HepG2 (cell line): ENCODE measurements around the gene CSNK2A1. TPM values are rescaled to one million over a fixed set of nuclear protein-coding genes. Genes with fewer than 3 reads are reported as not detected.

Experiments
- BHLHE40 ChIP-seq: IDR thresholded peaks from 2 replicates; pipeline ENCODE4 v1.6.1; 2011; ENCODE audit warnings: low read length, improper control_type of control experiment
- HNF4A ChIP-seq: sonication (generic); formaldehyde crosslinking; IDR thresholded peaks from 2 replicates; pipeline ENCODE4 v1.4.0; 2020; ENCODE audit warnings: missing genetic modification reagents
- KDM2A ChIP-seq: sonication (generic); formaldehyde crosslinking; IDR thresholded peaks from 2 replicates; pipeline ENCODE4 v1.4.0; 2020; ENCODE audit warnings: low read depth, missing genetic modification reagents, borderline replicate concordance
- MEF2D ChIP-seq: sonication (generic); formaldehyde crosslinking; IDR thresholded peaks from 2 replicates; pipeline ENCODE4 v1.5.1; 2020; ENCODE audit warnings: mild to moderate bottlenecking, missing genetic modification reagents
- NFIB ChIP-seq: sonication (generic); formaldehyde crosslinking; IDR thresholded peaks from 2 replicates; pipeline ENCODE4 v1.9.0; 2021; ENCODE audit warnings: missing genetic modification reagents, mild to moderate bottlenecking, borderline replicate concordance
- RBFOX2 ChIP-seq: fragments of 200-400 bp; formaldehyde crosslinking; IDR thresholded peaks from 2 replicates; pipeline ENCODE4 v1.6.1; 2017; ENCODE audit warnings: low read depth, mild to moderate bottlenecking, low read length
- THAP7 ChIP-seq: sonication (generic); formaldehyde crosslinking; IDR thresholded peaks from 2 replicates; pipeline ENCODE4 v1.8.1; 2023; ENCODE audit warnings: mild to moderate bottlenecking, missing genetic modification reagents
- ZBTB4 ChIP-seq: sonication (generic); formaldehyde crosslinking; IDR thresholded peaks from 2 replicates; pipeline ENCODE4 v1.4.0; 2020; ENCODE audit warnings: missing genetic modification reagents, mild to moderate bottlenecking, borderline replicate concordance
- ZFP41 ChIP-seq: sonication (generic); formaldehyde crosslinking; IDR thresholded peaks from 2 replicates; pipeline ENCODE4 v1.4.0; 2020; ENCODE audit warnings: mild to moderate bottlenecking, missing genetic modification reagents, borderline replicate concordance
- ZNF232 ChIP-seq: sonication (generic); formaldehyde crosslinking; IDR thresholded peaks from 2 replicates; pipeline ENCODE4 v1.4.0; 2020; ENCODE audit warnings: missing genetic modification reagents, borderline replicate concordance
- ZNF547 ChIP-seq: sonication (generic); formaldehyde crosslinking; IDR thresholded peaks from 2 replicates; pipeline ENCODE4 v1.5.1; 2020; ENCODE audit warnings: mild to moderate bottlenecking, missing genetic modification reagents
- ZNF572 ChIP-seq: sonication (generic); formaldehyde crosslinking; IDR thresholded peaks from 2 replicates; pipeline ENCODE4 v1.5.1; 2020; ENCODE audit warnings: mild to moderate bottlenecking, missing genetic modification reagents
- ZNF773 ChIP-seq: sonication (generic); formaldehyde crosslinking; IDR thresholded peaks from 2 replicates; pipeline ENCODE4 v1.4.0; 2020; ENCODE audit warnings: missing genetic modification reagents, borderline replicate concordance
- polyA plus RNA-seq, 8 experiments: library from polyadenylated mRNA; depleted of rRNA in 3 of 8; stranded (reverse) in 7 of 8; unstranded in 1 of 8; fragments of >200 nt; fragmentation: Illumina TruSeq in 4 of 8; extraction: Trizol in 4 of 8; gene quantifications; 2 replicates each; pipeline versions ENCODE4 v1.2.1 to v1.2.3, GENCODE V29; 2011 to 2016; ENCODE audit warnings: low read depth in 4 of 8, missing spikeins in 1 of 8, mixed read lengths in 1 of 8; ENCODE audit not compliant: insufficient read depth in 1 of 8
- total RNA-seq, 5 experiments: library from RNA; depleted of rRNA; stranded (reverse); fragments of >200 nt; fragmentation: Illumina TruSeq; extraction: Trizol; gene quantifications; 2 replicates each; pipeline ENCODE4 v1.2.3, GENCODE V29; 2016; ENCODE audit warnings: low read depth in 1 of 5
- TF ChIP-seq, protein P1 (sequence below): sonication (generic); formaldehyde crosslinking; IDR thresholded peaks from 2 replicates; pipeline ENCODE4 v1.5.1; 2020; ENCODE audit warnings: mild to moderate bottlenecking, missing genetic modification reagents
- TF ChIP-seq, protein P2 (sequence below): sonication (generic); formaldehyde crosslinking; IDR thresholded peaks from 2 replicates; pipeline ENCODE4 v1.5.0; 2020; ENCODE audit warnings: mild to moderate bottlenecking, missing genetic modification reagents, moderate library complexity
- TF ChIP-seq, protein P3 (sequence below), 2 experiments: sonication (generic) in 1 of 2; formaldehyde crosslinking in 1 of 2; IDR thresholded peaks; 2 replicates each; pipeline versions ENCODE4 v1.4.0 to v1.6.1; 2018 to 2020; ENCODE audit warnings: missing genetic modification reagents in 2 of 2, borderline replicate concordance in 1 of 2, low read depth in 1 of 2, mild to moderate bottlenecking in 1 of 2, missing biosample characterization in 1 of 2

CSNK2A1 gene
- total and polyA plus RNA-seq, 2 of the 13 experiments (the other 11 are each of a cell fraction or from before 2014, with no cell fraction given), result 153 to 231 TPM

DNA sequence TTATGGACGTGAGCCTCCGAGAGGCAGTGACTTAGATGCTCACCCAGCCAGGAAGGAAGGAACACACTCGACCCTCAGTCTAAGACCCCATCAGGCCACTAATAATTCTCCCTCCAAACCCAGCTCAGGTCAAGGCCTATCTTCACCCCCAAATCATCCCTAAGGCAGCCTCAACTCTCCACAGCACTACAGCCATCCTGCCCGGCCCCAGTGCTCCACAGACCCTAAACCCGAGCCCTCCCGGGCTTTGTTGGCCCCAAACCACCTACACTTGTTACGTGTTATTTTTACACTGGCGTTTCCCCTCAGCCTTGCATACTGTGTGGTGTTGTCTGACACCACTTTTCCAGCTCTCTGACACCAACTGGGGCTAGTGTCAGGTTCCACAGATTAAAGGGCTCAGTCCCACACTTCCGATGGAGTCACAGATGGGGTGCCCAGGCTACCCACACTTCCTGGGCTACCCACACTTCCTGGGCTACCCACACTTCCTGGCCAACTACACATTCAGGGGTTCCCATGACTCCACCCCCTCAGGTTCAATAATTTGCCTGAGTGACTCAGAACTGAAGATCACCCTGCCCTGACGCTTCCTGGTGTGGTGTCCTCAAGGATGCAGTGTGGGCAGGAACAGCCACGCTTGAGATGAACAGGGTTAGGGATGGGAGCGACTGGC lies 110.2 kb downstream of the CSNK2A1 start (continued):
- TF ChIP-seq MEF2D, result peak; percentile 48; the same call in 1 of the 2 replicates
- 0 out of 2 replicates have a peak, but pooled peaks have one; percentile 19 for TF ChIP-seq ZNF773 (CRISPR knock-in tag)
- TF ChIP-seq KDM2A (CRISPR knock-in tag), result peak; percentile 58; the same call in 1 of the 2 replicates
- TF ChIP-seq ZNF572 (CRISPR knock-in tag), result peak; percentile 53; the same call in 1 of the 2 replicates
- TF ChIP-seq ZBTB4, result 0 out of 2 replicates have a peak, but pooled peaks have one; percentile 11
- TF ChIP-seq, protein P1, sequence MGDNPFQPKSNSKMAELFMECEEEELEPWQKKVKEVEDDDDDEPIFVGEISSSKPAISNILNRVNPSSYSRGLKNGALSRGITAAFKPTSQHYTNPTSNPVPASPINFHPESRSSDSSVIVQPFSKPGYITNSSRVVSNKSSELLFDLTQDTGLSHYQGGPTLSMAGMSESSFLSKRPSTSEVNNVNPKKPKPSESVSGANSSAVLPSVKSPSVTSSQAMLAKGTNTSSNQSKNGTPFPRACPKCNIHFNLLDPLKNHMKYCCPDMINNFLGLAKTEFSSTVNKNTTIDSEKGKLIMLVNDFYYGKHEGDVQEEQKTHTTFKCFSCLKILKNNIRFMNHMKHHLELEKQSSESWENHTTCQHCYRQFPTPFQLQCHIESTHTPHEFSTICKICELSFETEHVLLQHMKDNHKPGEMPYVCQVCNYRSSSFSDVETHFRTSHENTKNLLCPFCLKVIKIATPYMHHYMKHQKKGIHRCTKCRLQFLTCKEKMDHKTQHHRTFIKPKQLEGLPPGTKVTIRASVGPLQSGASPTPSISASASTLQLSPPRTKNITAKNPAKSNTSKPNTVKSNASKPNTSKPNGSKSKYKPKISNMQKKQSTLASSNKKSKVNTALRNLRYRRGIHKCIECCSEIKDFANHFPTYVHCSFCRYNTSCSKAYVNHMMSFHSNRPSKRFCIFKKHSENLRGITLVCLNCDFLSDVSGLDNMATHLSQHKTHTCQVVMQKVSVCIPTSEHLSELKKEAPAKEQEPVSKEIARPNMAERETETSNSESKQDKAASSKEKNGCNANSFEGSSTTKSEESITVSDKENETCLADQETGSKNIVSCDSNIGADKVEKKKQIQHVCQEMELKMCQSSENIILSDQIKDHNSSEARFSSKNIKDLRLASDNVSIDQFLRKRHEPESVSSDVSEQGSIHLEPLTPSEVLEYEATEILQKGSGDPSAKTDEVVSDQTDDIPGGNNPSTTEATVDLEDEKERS (CRISPR knock-in tag), result 0 out of 2 replicates have a peak, but pooled peaks have one; percentile 76
- 0 out of 2 replicates have a peak, but pooled peaks have one; percentile 9 for TF ChIP-seq HNF4A (CRISPR knock-in tag)
- 0 out of 2 replicates have a peak, but pooled peaks have one; percentile 37 for TF ChIP-seq THAP7 (CRISPR knock-in tag)
- TF ChIP-seq ZNF547, result no peak
- 0 out of 2 replicates have a peak, but pooled peaks have one; percentile 26 for TF ChIP-seq BHLHE40
- TF ChIP-seq, protein P2, sequence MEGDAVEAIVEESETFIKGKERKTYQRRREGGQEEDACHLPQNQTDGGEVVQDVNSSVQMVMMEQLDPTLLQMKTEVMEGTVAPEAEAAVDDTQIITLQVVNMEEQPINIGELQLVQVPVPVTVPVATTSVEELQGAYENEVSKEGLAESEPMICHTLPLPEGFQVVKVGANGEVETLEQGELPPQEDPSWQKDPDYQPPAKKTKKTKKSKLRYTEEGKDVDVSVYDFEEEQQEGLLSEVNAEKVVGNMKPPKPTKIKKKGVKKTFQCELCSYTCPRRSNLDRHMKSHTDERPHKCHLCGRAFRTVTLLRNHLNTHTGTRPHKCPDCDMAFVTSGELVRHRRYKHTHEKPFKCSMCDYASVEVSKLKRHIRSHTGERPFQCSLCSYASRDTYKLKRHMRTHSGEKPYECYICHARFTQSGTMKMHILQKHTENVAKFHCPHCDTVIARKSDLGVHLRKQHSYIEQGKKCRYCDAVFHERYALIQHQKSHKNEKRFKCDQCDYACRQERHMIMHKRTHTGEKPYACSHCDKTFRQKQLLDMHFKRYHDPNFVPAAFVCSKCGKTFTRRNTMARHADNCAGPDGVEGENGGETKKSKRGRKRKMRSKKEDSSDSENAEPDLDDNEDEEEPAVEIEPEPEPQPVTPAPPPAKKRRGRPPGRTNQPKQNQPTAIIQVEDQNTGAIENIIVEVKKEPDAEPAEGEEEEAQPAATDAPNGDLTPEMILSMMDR (CRISPR knock-in tag), result 0 out of 2 replicates have a peak, but pooled peaks have one; percentile 1
- TF ChIP-seq, protein P3, sequence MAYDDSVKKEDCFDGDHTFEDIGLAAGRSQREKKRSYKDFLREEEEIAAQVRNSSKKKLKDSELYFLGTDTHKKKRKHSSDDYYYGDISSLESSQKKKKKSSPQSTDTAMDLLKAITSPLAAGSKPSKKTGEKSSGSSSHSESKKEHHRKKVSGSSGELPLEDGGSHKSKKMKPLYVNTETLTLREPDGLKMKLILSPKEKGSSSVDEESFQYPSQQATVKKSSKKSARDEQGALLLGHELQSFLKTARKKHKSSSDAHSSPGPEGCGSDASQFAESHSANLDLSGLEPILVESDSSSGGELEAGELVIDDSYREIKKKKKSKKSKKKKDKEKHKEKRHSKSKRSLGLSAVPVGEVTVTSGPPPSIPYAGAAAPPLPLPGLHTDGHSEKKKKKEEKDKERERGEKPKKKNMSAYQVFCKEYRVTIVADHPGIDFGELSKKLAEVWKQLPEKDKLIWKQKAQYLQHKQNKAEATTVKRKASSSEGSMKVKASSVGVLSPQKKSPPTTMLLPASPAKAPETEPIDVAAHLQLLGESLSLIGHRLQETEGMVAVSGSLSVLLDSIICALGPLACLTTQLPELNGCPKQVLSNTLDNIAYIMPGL (CRISPR knock-in tag; IDR thresholded peaks at IDR 0.05; ENCODE audit: borderline replicate concordance in 1 of 2, low read depth in 1 of 2), result 0 out of 4 replicates have a peak, but pooled peaks of 1 of the 2 experiments have one; percentile 12
- 0 out of 2 replicates have a peak, but pooled peaks have one; percentile 25 for TF ChIP-seq ZFP41
- 0 out of 2 replicates have a peak, but pooled peaks have one; percentile 65 for TF ChIP-seq ZNF232 (CRISPR knock-in tag)
- no peak for TF ChIP-seq RBFOX2
- no peak for TF ChIP-seq NFIB (CRISPR knock-in tag)
